GM12878 (cell line): ENCODE results near the gene PIP4K2B.

Experiments
- CEBPB ChIP-seq, 2 experiments: fragments of 150-350 bp in 1 of 2; IDR thresholded peaks; 2 replicates each; pipeline ENCODE4 v1.6.1; 2012 to 2014; ENCODE audit warnings: low read depth in 2 of 2, low read length in 2 of 2, borderline replicate concordance in 1 of 2, inconsistent platforms in 1 of 2
- EGR1 ChIP-seq, 2 experiments: IDR thresholded peaks; 1 replicate in 1 of 2; 2 replicates in 1 of 2; pipeline ENCODE4 v1.6.1; 2011 to 2012; ENCODE audit warnings: low read depth in 2 of 2, low read length in 2 of 2, borderline replicate concordance in 1 of 2, mild to moderate bottlenecking in 1 of 2, moderate library complexity in 1 of 2
- EZH2 ChIP-seq: IDR thresholded peaks from 2 replicates; pipeline ENCODE4 v1.6.1; 2012; ENCODE audit warnings: low read depth, mild to moderate bottlenecking, control low read depth, inconsistent platforms, low read length, borderline replicate concordance; ENCODE audit not compliant: control insufficient read depth
- NFXL1 ChIP-seq: fragments of 450-650 bp; IDR thresholded peaks from 2 replicates; pipeline ENCODE4 v1.6.1; 2017; ENCODE audit warnings: antibody characterized with exemption, mild to moderate bottlenecking, borderline replicate concordance
- NRF1 ChIP-seq: conservative IDR thresholded peaks from 2 replicates; pipeline ENCODE4 v1.6.1; 2011; ENCODE audit warnings: mild to moderate bottlenecking, low read depth, low read length, improper control_type of control experiment
- POLR2A ChIP-seq: IDR thresholded peaks from 2 replicates; pipeline ENCODE4 v1.6.1; 2011; ENCODE audit warnings: low read depth, mild to moderate bottlenecking, low read length
- POLR2AphosphoS5 ChIP-seq: IDR thresholded peaks from 2 replicates; pipeline ENCODE4 v1.6.1; 2011; ENCODE audit warnings: mild to moderate bottlenecking, low read length, inconsistent platforms
- RAD51 ChIP-seq: fragments of 450-650 bp; IDR thresholded peaks from 2 replicates; pipeline ENCODE4 v1.6.1; 2016; ENCODE audit warnings: moderate library complexity, mild to moderate bottlenecking, inconsistent platforms
- SP1 ChIP-seq: IDR thresholded peaks from one replicate; pipeline ENCODE4 v1.6.1; 2011; ENCODE audit warnings: low read depth, low read length
- SUZ12 ChIP-seq: fragments of 200-600 bp; sonication (generic); IDR thresholded peaks from one replicate; pipeline ENCODE4 v1.6.1; 2018; ENCODE audit warnings: antibody characterized with exemption, mild to moderate bottlenecking; ENCODE audit not compliant: unreplicated experiment
- TF ChIP-seq, protein P1 (sequence below), 3 experiments: IDR thresholded peaks in 2 of 3; conservative IDR thresholded peaks in 1 of 3; 2 replicates each; pipeline ENCODE4 v1.5.1; 2011; ENCODE audit warnings: low read depth in 3 of 3, low read length in 3 of 3, mild to moderate bottlenecking in 3 of 3, control low read depth in 2 of 3, moderate library complexity in 2 of 3, inconsistent platforms in 1 of 3, mixed read lengths in 1 of 3; ENCODE audit not compliant: control insufficient read depth in 2 of 3, insufficient read depth in 1 of 3; ENCODE audit errors: extremely low read depth in 1 of 3

DNA sequence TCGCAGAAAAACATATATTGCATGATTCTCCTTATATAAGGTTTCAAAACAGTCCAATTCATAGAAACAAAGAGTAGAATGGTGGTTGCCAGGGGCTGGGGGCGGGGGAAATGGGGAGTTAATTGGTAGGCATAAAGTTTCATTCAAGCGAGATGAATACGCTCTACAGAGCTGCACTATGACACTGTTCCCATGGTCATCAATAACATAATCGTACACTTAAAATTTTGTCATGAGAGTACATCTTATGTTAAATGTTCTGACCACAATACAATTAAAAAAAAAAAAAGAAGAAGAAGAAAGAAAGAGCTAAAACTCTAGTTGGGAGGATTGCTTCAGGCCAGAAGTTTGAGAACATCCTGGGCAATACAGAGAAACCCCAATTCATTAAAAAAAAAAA is 5.1 kb downstream of the PIP4K2B start:
- TF ChIP-seq, protein P1, sequence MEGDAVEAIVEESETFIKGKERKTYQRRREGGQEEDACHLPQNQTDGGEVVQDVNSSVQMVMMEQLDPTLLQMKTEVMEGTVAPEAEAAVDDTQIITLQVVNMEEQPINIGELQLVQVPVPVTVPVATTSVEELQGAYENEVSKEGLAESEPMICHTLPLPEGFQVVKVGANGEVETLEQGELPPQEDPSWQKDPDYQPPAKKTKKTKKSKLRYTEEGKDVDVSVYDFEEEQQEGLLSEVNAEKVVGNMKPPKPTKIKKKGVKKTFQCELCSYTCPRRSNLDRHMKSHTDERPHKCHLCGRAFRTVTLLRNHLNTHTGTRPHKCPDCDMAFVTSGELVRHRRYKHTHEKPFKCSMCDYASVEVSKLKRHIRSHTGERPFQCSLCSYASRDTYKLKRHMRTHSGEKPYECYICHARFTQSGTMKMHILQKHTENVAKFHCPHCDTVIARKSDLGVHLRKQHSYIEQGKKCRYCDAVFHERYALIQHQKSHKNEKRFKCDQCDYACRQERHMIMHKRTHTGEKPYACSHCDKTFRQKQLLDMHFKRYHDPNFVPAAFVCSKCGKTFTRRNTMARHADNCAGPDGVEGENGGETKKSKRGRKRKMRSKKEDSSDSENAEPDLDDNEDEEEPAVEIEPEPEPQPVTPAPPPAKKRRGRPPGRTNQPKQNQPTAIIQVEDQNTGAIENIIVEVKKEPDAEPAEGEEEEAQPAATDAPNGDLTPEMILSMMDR (IDR thresholded peaks at IDR 0.05 in 2 of 3, conservative IDR thresholded peaks at IDR 0.05 in 1 of 3; ENCODE audit: control insufficient read depth in 2 of 3, extremely low read depth in 1 of 3, insufficient read depth in 1 of 3, low read depth in 3 of 3, low read length in 3 of 3) = no peak
- TF ChIP-seq NRF1 (no peak), EGR1 (IDR thresholded peaks at IDR 0.05; ENCODE audit: borderline replicate concordance in 1 of 2, low read depth in 2 of 2, low read length in 2 of 2) (no peak), NFXL1 (no peak), RAD51 (no peak), SP1 (no peak), SUZ12 (no peak), EZH2 (no peak), POLR2AphosphoS5 (no peak), POLR2A (no peak), CEBPB (IDR thresholded peaks at IDR 0.05; ENCODE audit: borderline replicate concordance in 1 of 2, low read depth in 2 of 2, low read length in 2 of 2) (no peak)
